ENCODE measurements around the gene RSPH6A.

RSPH6A gene

GRCh38 chr19:45824531-45825262, 9.6 kb upstream of the RSPH6A start:
- no peak for DNase-seq (ENCODE audit: extremely low read depth, low read depth)
- no peak for TF ChIP-seq CTCF (IDR thresholded peaks at IDR 0.05; ENCODE audit: low read depth, low read length)

GRCh38 chr19:45824041-45824471, 8.9 kb upstream of the RSPH6A start:
- TF ChIP-seq CTCF (IDR thresholded peaks at IDR 0.05; ENCODE audit: low read depth, low read length): no peak
- no peak for DNase-seq (ENCODE audit: extremely low read depth, low read depth)

- no peak for TF ChIP-seq CTCF (IDR thresholded peaks at IDR 0.05; ENCODE audit: low read depth, low read length)
- no peak for DNase-seq (ENCODE audit: extremely low read depth, low read depth)
Observed at GRCh38 chr19:45823182-45823581, 8.1 kb upstream of the RSPH6A start.

- TF ChIP-seq CTCF (IDR thresholded peaks at IDR 0.05; ENCODE audit: low read depth, low read length): no peak
- no peak for DNase-seq (ENCODE audit: extremely low read depth, low read depth)
Observed at GRCh38 chr19:45822716-45823115, 7.6 kb upstream of the RSPH6A start.

- DNase-seq (ENCODE audit: extremely low read depth, low read depth): no peak
- no peak for TF ChIP-seq CTCF (IDR thresholded peaks at IDR 0.05; ENCODE audit: low read depth, low read length)
Observed at GRCh38 chr19:45821570-45821969, 6.5 kb upstream of the RSPH6A start.

- no peak for DNase-seq (ENCODE audit: extremely low read depth, low read depth)
- TF ChIP-seq CTCF (IDR thresholded peaks at IDR 0.05; ENCODE audit: low read depth, low read length): no peak
Observed at GRCh38 chr19:45821103-45821521, 6.0 kb upstream of the RSPH6A start.

GRCh38 chr19:45820413-45821102, 5.5 kb upstream of the RSPH6A start:
- DNase-seq (ENCODE audit: extremely low read depth, low read depth): no peak

More at GRCh38 chr19:45820413-45821102, 5.5 kb upstream of the RSPH6A start:
- TF ChIP-seq CTCF (IDR thresholded peaks at IDR 0.05; ENCODE audit: low read depth, low read length): no peak
